D341Med (cell line): ENCODE data around the gene GTF2IRD1.
"Not testable (repeated sequence)": the region's sequence is repeated elsewhere in the genome, so short reads cannot be mapped to it uniquely, and the experiment has no call there.

ENCODE experiments used
- DNase-seq: peaks from one replicate; pipeline ENCODE4 v3.0.0; 2012; ENCODE audit warnings: low spot score

The GTF2IRD1 gene

DNA sequence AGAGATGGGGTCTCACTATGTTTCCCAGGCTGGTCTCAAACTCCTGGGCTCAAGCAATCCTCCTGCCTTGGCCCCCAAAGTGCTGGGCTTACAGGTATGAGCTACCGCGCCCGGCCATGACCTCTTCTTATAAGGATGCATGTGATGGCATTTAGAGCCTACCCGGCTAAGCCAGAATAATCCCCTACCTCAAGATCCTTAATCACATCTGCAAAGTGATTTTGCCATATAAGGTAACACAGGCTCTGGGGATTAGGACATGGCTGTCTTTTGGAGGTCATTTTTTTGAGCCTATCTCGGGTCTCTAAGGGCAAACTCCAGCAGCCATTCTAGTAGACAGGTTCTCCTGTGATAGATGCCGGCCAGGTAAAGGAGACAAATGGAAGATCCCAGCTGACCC lies 39.6 kb downstream of the GTF2IRD1 start:
- peak; percentile 44 for DNase-seq

DNA sequence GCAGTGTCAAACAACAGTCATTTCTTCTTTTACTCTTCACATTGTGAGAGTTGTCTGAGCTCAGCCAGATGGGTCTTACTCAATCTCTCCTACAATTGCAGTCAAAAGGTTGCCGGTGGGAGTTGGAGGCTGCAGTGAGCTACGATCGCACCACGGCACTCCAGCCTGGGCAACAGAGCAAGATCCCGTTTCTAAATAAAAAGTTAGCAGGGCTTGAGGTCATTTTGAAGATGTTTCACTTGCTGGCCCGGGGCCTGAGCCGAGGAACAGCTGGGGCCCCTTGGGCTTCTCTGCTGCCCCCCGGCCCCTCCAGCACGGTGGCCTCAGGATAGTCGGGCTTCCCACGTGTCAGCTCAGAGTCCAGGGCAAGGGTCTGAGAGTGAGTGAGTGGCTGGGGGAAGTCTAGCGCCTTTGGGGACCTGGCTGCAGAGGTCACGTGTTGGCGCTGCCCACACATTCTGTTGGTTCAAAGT lies 40.4 kb downstream of the GTF2IRD1 start:
- peak; percentile 14 for DNase-seq

DNA sequence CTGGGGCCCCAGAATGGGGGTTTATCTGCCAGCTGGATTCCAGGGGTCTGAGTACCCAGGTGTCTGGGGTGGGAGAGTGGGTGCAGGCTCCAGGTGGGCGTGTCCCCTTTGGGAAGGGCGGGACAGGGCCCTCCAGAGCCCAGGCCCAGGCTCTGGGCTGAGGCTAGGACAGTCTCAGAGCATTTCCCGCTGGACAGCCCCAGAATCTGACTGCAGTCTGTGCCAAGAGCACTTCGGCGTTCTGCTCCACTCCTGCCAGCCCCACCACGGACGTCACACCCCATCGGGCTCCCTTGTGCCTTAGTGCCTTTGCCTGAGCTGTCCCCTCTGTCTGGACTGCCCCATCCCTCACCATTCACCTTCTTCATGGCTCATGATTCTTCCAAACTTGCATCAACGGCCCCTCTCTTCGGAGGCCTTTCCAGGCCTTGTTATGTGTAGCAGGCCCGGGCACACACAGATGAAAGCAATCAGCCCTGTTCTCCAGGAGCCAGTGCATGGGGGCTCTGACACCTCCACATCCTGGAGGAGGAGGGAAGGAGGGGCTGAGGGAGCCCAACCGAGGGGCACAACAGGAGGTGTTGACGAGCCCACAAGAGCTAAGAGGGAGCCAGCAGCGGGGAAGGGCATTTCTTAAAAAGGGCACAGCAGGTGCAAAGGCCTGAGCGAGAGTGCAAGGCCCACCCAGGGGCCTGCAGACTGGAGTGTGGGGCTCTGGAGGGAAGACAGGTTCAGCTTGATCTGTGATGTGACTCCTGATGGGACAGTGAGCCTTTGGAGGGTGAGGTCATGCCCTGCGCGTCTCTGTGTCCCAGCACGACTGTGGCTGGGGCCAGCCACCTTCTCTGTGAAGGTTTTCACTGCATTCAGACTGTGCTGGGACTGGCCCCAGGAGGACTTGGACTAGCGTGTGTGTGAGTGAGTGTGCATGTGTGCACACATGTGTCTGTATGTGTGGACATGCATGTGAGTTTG lies 41.7 kb downstream of the GTF2IRD1 start:
- DNase-seq: peak; percentile 20

DNA sequence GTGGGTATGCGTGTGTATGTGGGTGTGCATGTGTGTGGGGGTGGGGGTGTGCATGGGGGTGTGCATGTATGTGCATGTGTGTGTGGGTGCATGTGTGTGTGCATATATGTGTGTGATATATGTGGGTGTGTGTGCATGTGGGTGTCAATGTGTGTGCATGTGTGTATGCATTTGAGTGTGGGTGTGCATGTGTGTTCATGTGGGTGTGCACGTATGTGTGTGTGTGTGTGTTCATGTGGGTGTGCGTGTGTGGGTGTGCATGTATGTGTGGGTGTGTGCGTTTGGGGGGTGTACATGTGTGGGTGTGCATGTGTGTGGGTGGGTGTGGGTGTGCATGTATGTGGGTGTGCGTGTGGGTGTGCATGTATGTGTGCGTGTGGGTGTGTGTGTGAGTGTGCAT lies 42.6 kb downstream of the GTF2IRD1 start:
- no peak for DNase-seq

DNA sequence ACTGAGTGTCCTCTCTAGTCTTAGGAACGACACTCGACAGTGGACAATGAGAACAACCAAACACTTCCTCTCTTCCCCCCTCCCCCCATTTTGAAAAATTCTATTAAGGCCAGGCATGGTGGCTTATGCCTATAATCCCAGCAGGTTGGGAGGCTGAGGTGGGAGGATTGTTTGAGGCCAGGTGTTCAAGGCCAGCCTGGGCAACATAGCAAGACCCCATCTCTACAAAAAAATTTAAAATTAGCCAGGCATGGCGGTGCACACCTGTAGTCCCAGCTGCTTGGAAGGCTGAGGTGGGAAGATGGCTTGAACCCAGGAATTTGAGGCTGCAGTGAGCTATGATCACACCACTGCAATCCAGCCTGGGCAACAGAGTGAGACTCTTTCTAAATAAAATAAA lies 43.1 kb downstream of the GTF2IRD1 start:
- not testable (repeated sequence) for DNase-seq

DNA sequence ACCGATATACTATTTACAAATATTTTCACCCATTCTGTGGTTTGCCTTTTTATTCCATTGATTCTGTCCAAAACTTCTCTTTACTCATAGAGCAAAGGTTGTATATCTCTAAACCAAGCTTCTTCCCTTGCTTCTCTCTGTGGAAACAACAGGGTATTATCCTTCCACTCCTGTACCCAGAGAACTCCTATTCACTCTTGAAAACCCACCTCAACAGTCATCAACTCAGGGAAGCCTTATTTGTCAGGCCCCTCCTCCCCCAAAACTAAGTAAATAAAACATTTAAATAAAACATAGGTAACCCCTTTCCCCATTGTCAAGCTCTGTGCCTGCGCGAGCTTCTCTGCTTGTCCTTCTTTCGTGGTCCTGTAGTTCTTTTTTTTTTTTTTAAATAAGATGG lies 44.6 kb downstream of the GTF2IRD1 start:
- peak; percentile 12 for DNase-seq

DNA sequence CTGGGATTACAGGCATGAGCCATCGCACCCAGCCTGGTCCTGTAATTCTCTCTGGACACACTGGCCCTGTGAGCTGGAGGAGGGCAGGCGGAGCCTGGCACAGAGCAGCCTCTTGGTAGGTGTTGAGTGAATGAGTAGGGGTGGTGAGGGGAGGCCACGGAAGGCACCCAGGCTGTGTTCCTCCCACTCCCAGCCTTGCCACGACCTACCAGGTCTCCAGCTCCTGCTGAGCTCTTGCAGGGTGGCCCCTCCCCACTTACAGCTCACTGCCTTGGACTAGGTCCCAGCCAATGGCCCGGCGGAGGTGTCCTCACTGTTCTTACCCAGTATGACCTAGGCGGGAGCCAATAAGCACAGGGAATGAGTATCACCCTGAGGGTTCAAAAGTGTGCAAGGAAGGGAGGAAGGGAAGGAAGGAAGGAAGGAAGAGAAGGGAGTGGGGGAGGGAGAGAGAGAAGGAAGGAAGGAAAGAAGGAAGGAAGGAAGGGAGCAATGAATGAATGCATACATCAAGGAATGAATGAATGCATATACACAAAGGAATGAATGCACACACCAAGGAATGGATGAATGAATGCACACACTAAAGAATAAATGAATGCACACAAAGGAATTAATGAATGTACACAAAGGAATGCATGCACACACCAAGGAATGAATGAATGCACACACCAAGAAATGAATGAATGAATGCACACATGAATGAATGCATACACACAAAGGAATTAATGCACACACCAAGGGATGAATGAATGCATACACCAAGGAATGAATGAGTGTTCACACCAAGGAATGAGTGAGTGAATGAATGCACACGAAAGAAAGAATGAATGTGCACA lies 45.5 kb downstream of the GTF2IRD1 start:
- DNase-seq: peak; percentile 39

DNA sequence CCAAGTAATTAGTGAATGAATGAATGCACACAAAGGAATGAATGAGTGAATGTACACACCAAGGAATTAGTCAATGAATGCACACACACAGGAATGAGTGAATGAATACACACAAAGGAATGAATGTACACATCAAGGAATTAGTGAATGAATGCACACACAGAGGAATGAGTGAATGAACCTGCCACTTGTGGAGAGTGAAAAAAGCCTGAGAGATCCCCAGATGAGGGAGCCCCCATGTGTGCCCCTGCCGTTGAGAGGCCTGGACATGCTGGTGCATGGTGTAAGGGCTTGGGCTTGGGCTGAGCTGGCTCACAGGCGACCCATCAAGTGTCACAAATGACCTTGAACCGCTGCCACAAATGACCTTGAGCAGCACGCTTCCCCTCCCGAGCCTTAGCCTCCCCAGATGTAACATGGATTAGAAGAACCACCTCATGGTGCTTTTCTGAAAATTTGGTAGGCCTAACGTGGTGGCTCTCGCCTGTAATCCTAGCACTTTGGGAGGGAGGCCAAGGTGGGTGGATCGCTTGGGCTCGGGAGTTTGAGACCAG lies 46.2 kb downstream of the GTF2IRD1 start:
- DNase-seq: peak; percentile 34

DNA sequence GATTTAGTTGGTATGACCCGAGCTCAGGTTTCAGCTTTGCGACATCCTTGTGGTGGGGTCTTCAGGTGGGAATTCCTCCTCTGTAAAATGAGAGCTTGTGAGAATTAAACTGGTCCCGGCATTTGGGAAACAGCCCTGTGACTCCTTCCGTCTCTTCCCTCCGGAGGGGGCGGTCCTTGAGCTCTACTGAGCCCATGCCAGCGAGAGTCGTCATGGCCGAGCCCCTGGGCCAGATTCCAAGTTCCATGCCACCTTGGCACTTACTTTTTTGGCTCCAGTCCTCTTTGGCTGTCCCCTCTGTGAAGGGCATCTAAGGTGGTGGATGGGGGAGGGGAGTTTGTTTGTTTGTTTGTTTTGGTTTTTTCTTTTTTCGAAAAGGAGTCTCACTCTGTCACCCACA lies 47.6 kb downstream of the GTF2IRD1 start:
- peak; percentile 40 for DNase-seq

DNA sequence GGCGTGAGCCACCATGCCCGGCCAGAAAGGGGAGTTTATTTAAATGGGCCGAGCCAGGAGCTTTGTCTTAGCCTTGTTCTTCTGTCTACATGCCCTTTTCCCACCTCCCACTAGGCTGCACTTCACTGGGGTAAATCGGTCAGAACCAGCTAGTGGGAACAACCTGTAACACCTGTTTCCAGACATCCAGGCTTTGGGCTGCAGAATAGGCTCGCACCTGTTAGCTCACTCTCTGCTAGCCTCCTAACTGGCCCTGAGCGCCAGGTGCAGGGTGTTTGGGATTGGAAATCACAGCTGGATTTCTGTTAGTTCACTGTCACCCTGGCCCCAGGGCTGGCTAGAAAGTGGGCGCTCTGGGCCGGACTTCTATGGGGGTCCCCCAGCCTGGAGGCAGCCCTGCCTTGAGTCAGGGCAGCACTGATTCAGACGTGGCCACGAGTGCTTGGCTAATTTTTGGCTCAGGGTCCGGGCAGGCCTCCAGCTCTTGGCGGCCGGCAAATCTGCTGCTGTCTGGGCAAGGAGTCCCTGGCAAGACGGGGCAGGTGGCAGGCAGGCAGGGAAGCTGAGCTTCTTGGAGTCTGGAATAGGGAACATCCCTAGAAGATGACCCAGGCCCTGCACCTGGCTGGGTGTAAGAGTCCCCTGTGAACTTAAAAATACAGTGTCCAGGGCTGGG lies 48.6 kb downstream of the GTF2IRD1 start:
- DNase-seq: peak; percentile 34

DNA sequence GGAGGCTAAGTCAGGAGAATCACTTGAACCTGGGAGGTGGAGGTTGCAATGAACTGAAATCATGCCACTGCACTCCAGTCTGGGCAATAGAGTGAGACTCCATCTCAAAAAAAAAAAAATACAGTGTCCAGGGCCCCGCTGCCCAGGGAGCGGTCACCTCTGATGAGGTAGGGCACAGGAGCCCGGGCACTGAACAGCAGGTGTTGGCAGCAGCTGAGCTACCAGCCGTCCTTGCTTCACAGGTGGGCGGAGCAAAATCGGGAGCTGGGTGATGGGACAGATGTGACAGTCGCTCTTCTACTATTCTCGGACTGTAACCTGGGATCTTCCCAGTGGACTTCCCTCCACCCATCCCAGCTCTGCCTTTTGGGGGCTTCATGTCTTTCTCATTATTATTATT lies 49.4 kb downstream of the GTF2IRD1 start:
- peak; percentile 24 for DNase-seq

DNA sequence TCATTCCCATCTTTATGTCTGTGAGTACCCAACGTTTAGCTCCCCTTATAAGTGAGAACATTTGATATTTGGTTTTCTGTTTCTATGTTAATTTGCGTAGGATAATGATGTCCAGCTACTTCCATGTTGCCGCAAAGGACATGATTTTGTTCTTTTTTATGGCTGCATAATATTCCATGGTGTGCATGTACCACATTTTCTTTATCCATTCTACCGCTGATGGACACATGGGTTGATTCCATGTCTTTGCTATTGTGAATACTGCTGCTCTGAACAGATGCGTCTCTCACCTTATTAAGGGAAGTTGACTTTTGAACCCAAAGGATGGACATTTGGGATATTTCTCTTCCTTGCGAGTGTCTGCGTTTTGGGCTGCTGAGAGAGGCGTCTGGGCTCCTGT lies 50.2 kb downstream of the GTF2IRD1 start:
- no peak for DNase-seq

DNA sequence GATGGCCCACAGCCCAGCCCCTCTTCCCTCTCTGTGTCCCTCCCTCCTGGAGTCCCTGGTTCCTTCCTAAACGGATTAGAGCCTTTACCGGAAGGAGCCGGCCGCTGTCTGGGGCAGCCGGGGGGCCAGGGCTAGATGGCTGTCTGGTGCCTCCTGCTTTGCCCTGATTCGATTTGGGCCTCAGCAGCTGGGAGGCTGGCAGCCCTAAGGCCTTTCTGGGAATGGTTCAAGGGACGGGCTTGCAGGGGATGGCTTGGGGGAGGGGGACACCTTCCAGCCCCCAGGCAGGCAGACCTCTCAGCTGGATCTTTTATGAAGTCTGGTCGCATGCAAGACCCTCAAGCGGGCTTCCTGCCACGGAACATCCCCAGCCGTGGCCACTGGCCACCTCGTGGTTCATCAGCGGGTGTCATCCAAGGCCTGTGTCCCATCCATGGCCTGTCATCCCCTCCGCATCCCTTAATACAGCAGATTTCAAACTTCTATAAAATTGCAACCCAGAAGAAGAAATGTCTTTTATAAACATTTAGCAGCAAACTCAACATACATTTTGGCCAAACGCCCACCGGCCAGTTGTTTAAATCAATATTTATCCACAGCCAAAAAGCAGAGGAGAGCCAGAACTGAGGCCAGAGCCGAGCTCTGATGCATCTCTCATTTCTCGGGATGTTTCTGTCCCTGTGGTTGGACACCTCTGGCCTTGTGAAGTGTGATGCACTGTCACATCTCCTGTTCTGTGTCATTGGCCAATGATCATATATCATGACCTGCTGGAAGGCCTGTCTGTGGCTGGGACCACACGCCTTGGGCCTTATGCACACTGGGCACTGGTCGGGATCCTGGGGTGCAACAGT lies 52.0 kb downstream of the GTF2IRD1 start:
- DNase-seq: no peak

DNA sequence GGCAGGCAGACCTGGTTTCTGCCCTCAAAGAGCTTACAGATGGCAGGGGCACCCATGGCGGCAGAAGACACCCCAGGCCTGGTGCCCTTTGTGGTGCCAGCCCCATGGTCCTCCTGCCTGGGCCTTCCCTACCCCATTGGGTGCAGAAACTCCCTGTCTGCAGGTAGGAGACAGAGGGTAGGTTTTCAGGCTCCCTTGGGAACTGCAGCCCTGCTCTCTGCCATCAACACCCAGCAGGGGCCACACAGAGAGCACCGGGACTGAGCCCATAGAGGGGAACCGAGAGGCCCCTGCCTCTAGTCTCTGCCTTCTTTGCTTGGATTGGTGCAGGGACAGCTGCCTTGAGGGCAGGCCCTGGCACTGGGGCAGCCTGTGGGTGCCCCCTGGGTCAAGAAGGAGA lies 52.6 kb downstream of the GTF2IRD1 start:
- peak; percentile 26 for DNase-seq

DNA sequence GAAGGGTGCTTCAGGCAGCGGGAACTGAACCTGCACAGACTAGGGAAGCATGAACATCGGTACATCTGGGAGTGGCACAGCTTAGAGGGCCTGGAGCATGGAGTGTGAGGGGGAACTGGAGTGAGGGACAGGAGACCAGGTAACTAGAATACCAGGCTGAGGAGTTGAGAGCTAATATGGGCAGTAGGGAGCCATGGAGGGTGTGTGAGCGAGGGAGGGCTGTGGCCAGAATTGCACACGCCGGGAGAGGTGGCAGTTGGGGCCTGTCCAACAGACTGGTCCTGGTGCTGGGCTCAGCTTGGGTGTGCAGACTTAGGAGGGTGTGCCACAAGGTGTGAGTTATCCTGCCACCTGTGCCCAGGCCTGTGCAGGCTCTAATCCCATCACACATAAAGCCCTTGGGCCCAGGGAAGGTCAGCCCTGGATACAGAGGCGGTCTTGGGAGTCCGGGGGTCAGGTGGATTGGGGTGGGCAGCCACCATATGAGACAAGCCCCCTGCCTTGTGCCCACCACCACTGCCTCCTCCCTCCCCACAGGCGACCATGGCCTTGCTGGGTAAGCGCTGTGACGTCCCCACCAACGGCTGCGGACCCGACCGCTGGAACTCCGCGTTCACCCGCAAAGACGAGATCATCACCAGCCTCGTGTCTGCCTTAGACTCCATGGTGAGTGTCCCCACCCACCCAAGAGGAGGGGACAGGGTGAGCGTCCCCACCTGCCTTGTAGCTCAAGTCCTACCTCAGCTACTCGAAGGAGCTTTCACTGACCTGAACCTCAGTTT lies 54.0 kb downstream of the GTF2IRD1 start:
- peak; percentile 21 for DNase-seq

DNA sequence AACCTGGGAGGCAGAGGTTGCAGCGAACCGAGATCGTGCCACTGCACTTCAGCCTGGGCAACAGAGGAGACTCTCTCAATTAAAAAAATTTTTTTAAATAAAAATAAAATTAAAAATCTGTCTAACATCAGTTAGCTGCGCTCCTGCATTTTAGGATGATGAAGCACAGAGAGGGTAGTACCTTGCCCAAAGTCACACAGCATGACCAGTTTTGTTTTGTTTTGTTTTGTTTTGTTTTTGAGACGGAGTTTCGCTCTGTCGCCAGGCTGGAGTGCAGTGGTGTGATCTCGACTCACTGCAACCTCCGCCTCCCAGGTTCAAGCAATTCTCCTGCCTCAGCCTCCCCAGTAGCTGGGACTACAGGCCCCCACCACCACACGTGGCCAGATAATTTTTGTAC lies 55.7 kb downstream of the GTF2IRD1 start:
- DNase-seq: not testable (repeated sequence)

DNA sequence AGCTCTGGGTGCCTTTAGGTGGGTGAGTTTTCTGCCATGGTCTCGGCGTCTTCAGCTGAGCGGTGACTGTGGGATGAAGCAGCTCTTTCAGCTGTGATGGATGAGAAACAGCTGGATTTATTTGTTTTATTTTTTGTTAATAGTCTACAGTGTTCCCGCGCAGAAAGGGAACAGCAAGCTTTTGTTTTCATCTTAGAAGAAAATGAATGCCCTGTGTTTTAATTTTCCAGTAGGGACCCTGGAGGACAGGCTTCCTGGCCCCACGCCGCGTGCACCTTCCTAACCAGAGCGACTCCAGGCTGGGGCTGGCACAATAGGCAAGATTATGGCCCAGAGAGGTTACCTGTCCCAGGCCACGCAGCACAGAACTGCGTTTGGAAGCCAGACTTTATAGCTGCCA lies 57.6 kb downstream of the GTF2IRD1 start:
- DNase-seq: peak; percentile 15

DNA sequence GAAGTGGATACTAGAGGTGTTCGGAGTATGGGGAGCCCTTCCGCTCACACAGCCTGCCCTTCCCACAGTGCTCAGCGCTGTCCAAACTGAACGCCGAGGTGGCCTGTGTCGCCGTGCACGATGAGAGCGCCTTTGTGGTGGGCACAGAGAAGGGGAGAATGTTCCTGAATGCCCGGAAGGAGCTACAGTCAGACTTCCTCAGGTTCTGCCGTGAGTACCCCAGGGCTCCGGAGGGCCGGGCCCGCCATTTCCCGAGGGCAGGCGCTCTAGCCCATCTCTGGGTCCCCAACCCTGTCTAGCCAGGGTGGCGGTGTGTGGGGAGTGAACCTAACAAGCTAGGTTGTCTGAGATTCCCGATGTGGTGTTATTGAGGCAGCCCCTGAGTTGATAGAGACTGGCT lies 59.1 kb downstream of the GTF2IRD1 start:
- no peak for DNase-seq

DNA sequence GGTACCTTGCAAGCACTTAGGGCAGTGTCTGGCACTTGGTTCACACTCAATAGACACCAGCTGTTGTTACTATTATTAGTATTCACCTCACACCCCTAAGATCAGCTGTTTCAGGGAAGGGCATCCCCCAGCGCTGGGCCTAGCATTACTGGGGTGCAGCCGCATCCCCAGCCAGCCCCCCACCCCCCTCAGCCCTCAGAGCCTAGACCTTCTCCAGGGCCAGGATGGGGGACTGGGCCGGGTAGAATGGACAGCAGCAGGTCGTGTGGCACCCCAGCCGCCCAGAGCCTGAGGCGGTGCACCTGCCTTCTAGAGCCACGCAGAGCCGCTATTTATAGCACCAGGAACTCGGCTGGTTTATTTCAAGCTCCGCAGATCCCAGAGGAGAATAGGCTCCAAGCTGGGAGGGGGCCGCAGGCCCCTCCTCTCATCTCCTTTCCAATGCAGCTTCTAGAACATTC lies 60.5 kb downstream of the GTF2IRD1 start:
- DNase-seq: no peak

DNA sequence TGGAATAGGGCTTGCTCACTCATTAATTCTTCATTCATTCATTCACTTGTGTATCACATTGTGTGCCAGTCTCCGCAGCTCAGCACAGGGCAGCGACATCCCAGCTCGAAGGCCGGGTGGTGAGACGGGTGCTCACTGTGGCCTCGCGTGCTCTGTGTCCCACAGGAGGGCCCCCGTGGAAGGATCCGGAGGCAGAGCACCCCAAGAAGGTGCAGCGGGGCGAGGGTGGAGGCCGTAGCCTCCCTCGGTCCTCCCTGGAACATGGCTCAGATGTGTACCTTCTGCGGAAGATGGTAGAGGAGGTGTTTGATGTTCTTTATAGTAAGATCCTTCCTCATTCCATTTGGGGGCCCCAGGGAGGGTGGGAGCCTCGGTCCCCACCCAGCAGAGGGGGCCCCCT lies 61.6 kb downstream of the GTF2IRD1 start:
- no peak for DNase-seq
